Nephron progenitor cell (in vitro differentiated cells): ENCODE data around the gene UAP1.

Source experiments
- DNase-seq: peaks from one replicate; pipeline ENCODE4 v3.0.0; 2021
- H3K27ac Mint-ChIP-seq: 2 replicates; pipeline ENCODE4 v1.8.0; 2021; ENCODE audit warnings: mild to moderate bottlenecking, moderate library complexity, mixed read lengths
- H3K27me3 Mint-ChIP-seq: 2 replicates; pipeline ENCODE4 v1.8.0; 2021; ENCODE audit warnings: mild to moderate bottlenecking, low read depth, mixed read lengths; ENCODE audit not compliant: poor library complexity
- H3K36me3 Mint-ChIP-seq: 2 replicates; pipeline ENCODE4 v1.8.0; 2021; ENCODE audit warnings: low read depth, mixed read lengths
- H3K4me1 Mint-ChIP-seq: 2 replicates; pipeline ENCODE4 v1.8.0; 2021; ENCODE audit warnings: mixed read lengths
- H3K4me3 Mint-ChIP-seq: 2 replicates; pipeline ENCODE4 v1.8.0; 2021; ENCODE audit warnings: mild to moderate bottlenecking, moderate library complexity, mixed read lengths
- H3K9me3 Mint-ChIP-seq: 2 replicates; pipeline ENCODE4 v1.8.0; 2021; ENCODE audit warnings: mild to moderate bottlenecking, moderate library complexity, mixed read lengths
- TF ChIP-seq, protein P1 (sequence below): fragments of 200-600 bp; sonication (generic); IDR thresholded peaks from 2 replicates; pipeline ENCODE4 v1.5.0; 2021; ENCODE audit warnings: antibody characterized with exemption

UAP1 gene

GRCh38 chr1:162626094-162626493 lies 64.6 kb downstream of the UAP1 start:
- no peaks in the 10 kb centered on the region for H3K9me3 Mint-ChIP-seq
- H3K4me3 Mint-ChIP-seq: no peak overlapping the region
- H3K27me3 Mint-ChIP-seq: peaks cover 4% of the 10 kb centered on the region
- no peak overlapping the region for H3K27ac Mint-ChIP-seq
- DNase-seq: no peak
- TF ChIP-seq, protein P1, sequence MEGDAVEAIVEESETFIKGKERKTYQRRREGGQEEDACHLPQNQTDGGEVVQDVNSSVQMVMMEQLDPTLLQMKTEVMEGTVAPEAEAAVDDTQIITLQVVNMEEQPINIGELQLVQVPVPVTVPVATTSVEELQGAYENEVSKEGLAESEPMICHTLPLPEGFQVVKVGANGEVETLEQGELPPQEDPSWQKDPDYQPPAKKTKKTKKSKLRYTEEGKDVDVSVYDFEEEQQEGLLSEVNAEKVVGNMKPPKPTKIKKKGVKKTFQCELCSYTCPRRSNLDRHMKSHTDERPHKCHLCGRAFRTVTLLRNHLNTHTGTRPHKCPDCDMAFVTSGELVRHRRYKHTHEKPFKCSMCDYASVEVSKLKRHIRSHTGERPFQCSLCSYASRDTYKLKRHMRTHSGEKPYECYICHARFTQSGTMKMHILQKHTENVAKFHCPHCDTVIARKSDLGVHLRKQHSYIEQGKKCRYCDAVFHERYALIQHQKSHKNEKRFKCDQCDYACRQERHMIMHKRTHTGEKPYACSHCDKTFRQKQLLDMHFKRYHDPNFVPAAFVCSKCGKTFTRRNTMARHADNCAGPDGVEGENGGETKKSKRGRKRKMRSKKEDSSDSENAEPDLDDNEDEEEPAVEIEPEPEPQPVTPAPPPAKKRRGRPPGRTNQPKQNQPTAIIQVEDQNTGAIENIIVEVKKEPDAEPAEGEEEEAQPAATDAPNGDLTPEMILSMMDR: no peak
- H3K36me3 Mint-ChIP-seq: no peaks in the 10 kb centered on the region
- peaks cover 22% of the 10 kb centered on the region for H3K4me1 Mint-ChIP-seq

GRCh38 chr1:162626761-162627160 lies 65.2 kb downstream of the UAP1 start:
- Mint-ChIP-seq H3K4me1 (peaks cover 24% of the 10 kb centered on the region), H3K36me3 (no peaks in the 10 kb centered on the region), H3K4me3 (no peak overlapping the region), H3K27me3 (peaks cover 4% of the 10 kb centered on the region), H3K27ac (no peak overlapping the region), H3K9me3 (no peaks in the 10 kb centered on the region)
- TF ChIP-seq, protein P1: no peak
- DNase-seq: no peak

DNA sequence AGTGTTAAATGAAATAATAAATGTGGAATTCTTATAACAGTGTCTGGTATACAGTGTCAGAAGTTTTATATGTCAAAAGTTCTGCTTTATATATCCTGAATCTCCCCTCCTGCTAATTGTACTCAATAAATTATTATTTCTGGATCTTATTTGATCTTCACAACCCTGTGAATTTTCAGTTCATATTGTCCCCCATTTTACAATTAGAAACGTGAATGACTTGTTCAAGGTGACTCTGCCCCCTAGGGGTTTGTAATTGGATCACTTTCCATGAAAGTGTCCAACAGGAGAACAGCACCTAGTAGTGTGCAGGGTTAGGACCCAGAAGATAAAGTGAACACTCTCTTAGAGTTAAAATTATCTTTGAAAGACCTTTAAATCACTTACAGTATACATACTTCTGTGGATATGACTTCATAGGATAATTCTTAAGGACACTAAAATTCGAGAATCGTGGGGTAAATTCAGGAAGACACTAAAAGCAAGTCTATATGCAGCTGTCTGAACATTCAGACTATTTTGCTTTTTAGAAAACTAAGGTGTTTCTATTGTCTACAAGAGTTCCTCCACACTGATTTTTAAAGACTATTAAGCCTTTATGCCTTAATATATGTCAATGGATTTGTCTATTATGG lies 66.3 kb downstream of the UAP1 start:
- no peaks in the 10 kb centered on the region for H3K36me3 Mint-ChIP-seq
- H3K4me1 Mint-ChIP-seq: peaks cover 32% of the 10 kb centered on the region
- H3K4me3 Mint-ChIP-seq: no peak overlapping the region
- H3K9me3 Mint-ChIP-seq: no peaks in the 10 kb centered on the region
- TF ChIP-seq, protein P1: peak; percentile 39
- no peak for DNase-seq
- H3K27ac Mint-ChIP-seq: no peak overlapping the region
- peaks cover 4% of the 10 kb centered on the region for H3K27me3 Mint-ChIP-seq

DNA sequence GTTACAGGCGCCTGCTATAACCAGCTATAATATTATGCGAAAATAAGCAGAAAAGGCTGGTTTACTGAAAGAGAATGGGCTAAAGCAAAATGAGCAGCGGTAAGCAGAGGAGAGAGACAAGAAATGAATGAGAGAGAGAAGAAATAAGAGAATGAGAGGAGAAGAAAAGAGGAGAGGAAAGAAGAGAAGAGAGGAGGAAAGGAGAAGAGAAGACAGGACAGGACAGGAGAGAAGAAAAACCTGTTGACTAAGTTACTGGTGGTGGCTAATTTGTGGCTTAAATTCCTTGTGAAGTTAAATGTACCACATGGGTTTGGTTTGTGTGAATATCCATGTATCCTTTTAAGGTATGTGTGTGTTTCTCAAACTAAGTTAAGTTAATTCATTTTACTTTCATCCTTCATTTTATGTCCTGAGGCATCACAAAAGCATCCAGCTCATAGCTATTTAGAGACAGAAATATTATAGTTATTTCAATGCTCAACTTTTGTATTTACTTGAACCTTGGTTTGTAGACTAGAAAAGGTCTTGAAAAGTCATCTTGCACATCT lies 67.6 kb downstream of the UAP1 start:
- Mint-ChIP-seq H3K4me1 (peaks cover 41% of the 10 kb centered on the region), H3K27ac (no peak overlapping the region), H3K36me3 (no peaks in the 10 kb centered on the region)

DNA sequence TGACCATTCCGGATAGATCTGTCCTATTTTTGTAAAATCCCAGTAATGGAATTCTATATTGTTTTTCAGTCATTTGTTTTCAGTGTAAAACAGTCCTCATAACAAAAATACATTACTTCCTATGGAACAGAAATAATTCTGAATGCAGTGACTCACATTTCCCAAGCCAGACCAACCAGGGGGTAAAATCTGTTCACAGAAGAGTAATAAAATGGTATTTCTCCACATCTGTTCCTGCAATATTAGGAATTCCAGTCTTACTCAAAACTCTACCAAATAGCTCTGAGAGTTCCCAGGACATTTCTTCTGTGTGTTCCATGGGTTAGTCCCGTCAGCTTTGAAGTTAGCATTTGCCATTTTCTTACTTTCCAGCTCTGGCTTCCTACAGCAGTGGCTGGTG lies 68.1 kb downstream of the UAP1 start:
- Mint-ChIP-seq H3K4me3 (no peak overlapping the region), H3K4me1 (peaks cover 46% of the 10 kb centered on the region), H3K27me3 (peaks cover 4% of the 10 kb centered on the region), H3K27ac (no peak overlapping the region), H3K36me3 (no peaks in the 10 kb centered on the region), H3K9me3 (no peaks in the 10 kb centered on the region)
- no peak for DNase-seq
- TF ChIP-seq, protein P1: no peak

More for the DNA sequence above, 67.6 kb downstream of the UAP1 start:
- Mint-ChIP-seq H3K4me3 (no peak overlapping the region), H3K9me3 (no peaks in the 10 kb centered on the region), H3K27me3 (peaks cover 4% of the 10 kb centered on the region)
- TF ChIP-seq, protein P1: no peak
- DNase-seq: no peak
